ENCODE results near the gene COLQ.

DNA sequence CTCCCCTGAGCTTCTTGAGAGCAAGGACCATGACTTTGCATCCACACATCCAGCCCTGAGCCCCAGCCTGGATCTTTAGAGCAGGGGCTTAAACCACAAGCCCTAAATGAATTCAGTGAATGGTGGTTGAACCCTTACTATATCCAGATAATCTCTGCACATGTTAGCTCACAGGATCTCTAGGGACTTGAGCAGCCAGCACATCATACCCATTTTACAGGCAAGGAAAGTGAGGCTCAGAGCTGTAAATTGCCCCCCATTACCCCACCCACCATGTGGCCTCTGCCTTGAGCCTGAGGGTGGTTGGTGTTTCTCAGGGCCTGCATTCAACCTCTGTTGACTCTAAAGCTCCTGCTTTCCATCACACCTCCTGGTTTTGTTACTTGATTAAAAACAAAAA, 66.5 kb downstream of the COLQ start:
- TF ChIP-seq, protein P1, sequence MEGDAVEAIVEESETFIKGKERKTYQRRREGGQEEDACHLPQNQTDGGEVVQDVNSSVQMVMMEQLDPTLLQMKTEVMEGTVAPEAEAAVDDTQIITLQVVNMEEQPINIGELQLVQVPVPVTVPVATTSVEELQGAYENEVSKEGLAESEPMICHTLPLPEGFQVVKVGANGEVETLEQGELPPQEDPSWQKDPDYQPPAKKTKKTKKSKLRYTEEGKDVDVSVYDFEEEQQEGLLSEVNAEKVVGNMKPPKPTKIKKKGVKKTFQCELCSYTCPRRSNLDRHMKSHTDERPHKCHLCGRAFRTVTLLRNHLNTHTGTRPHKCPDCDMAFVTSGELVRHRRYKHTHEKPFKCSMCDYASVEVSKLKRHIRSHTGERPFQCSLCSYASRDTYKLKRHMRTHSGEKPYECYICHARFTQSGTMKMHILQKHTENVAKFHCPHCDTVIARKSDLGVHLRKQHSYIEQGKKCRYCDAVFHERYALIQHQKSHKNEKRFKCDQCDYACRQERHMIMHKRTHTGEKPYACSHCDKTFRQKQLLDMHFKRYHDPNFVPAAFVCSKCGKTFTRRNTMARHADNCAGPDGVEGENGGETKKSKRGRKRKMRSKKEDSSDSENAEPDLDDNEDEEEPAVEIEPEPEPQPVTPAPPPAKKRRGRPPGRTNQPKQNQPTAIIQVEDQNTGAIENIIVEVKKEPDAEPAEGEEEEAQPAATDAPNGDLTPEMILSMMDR (IDR thresholded peaks at IDR 0.05), result no peak
- no peak for TF ChIP-seq POLR2A (IDR thresholded peaks at IDR 0.05)

Data from body of pancreas (tissue), 4 donors.